H1 (cell line): Measurements from ENCODE around the gene GON4L. TPM values are rescaled to one million over a fixed set of nuclear protein-coding genes. Genes with fewer than 3 reads are reported as not detected.

ENCODE experiments used
- CTCF ChIA-PET: fragments of 300-600 bp; sonication (Branson Sonifier 250); formaldehyde crosslinking; loops from one replicate; lab custom pipeline; 2021; ENCODE audit not compliant: partially characterized antibody; lab: Charles Lee
- POLR2A ChIA-PET: fragments of 300-600 bp; sonication (Branson Sonifier 250); formaldehyde crosslinking; loops from one replicate; lab custom pipeline; 2021; ENCODE audit warnings: inconsistent platforms; ENCODE audit not compliant: partially characterized antibody; lab: Charles Lee
- DNase-seq, 2 experiments: peaks; one replicate each; pipeline versions ENCODE4 v3.0.0 to v3.0.0-alpha.2; 2010 to 2022; ENCODE audit warnings: low spot score in 2 of 2, low read depth in 1 of 2, mixed read lengths in 1 of 2
- FAIRE-seq: peaks from 2 replicates; lab custom pipeline; 2011; peaks lifted over from hg19 to GRCh38; lab: Jason Lieb, UNC
- H2AFZ ChIP-seq: 2 replicates; pipeline ENCODE4 v1.8.1; 2012; ENCODE audit warnings: low read length, inconsistent platforms
- H2AK5ac ChIP-seq: 2 replicates; pipeline ENCODE4 v1.6.1; 2013; ENCODE audit warnings: low read depth, low read length
- H2BK120ac ChIP-seq: replicated peaks from 2 replicates; pipeline ENCODE3; 2013; ENCODE audit warnings: low read depth, low read length, inconsistent platforms
- H2BK12ac ChIP-seq: 2 replicates; pipeline ENCODE4 v1.6.1; 2013; ENCODE audit warnings: low read depth, low read length
- H2BK15ac ChIP-seq: 2 replicates; pipeline ENCODE4 v1.6.1; 2013; ENCODE audit warnings: low read length
- H2BK20ac ChIP-seq: 2 replicates; pipeline ENCODE4 v1.6.1; 2013; ENCODE audit warnings: low read length
- H2BK5ac ChIP-seq: 2 replicates; pipeline ENCODE4 v1.6.1; 2013; ENCODE audit warnings: low read depth, low read length
- H3K14ac ChIP-seq: 2 replicates; pipeline ENCODE4 v1.6.1; 2013; ENCODE audit warnings: inconsistent platforms; ENCODE audit not compliant: insufficient read length
- H3K18ac ChIP-seq: 2 replicates; pipeline ENCODE4 v1.6.1; 2013; ENCODE audit warnings: low read length; ENCODE audit errors: extremely low read depth
- H3K23ac ChIP-seq: 2 replicates; pipeline ENCODE4 v1.6.1; 2013; ENCODE audit warnings: inconsistent platforms; ENCODE audit not compliant: insufficient read length
- H3K23me2 ChIP-seq: 2 replicates; pipeline ENCODE4 v1.6.1; 2013; ENCODE audit warnings: low read depth, low read length
- H3K27ac ChIP-seq: 2 replicates; pipeline ENCODE4 v1.6.1; 2011; ENCODE audit warnings: low read depth, low read length, inconsistent platforms
- H3K27me3 ChIP-seq, 4 experiments: replicated peaks in 1 of 4; 1 replicate in 1 of 4; 2 replicates in 3 of 4; pipeline versions ENCODE4 v1.6.1 to v1.8.1; 2011 to 2013; ENCODE audit warnings: low read length in 3 of 4, mild to moderate bottlenecking in 3 of 4, inconsistent platforms in 2 of 4, mixed read lengths in 2 of 4, moderate library complexity in 1 of 4; ENCODE audit not compliant: control insufficient read depth in 3 of 4, insufficient read depth in 3 of 4; ENCODE audit errors: extremely low read depth in 1 of 4
- H3K36me3 ChIP-seq, 4 experiments: 2 replicates each; pipeline versions ENCODE4 v1.6.1 to v1.8.1; 2011 to 2013; ENCODE audit warnings: mild to moderate bottlenecking in 4 of 4, low read length in 3 of 4, moderate library complexity in 2 of 4, control low read depth in 1 of 4, inconsistent platforms in 1 of 4; ENCODE audit not compliant: insufficient read depth in 4 of 4, control insufficient read depth in 2 of 4
- H3K4ac ChIP-seq: replicated peaks from 2 replicates; pipeline ENCODE3; 2013; ENCODE audit warnings: low read length, low read depth, mixed read lengths, inconsistent platforms; ENCODE audit not compliant: insufficient read length
- H3K4me1 ChIP-seq, 4 experiments: replicated peaks in 1 of 4; 1 replicate in 1 of 4; 2 replicates in 3 of 4; pipeline versions ENCODE4 v1.6.1 to v1.8.1; 2011 to 2013; ENCODE audit warnings: low read length in 3 of 4, inconsistent platforms in 2 of 4, mixed read lengths in 1 of 4; ENCODE audit not compliant: insufficient read depth in 4 of 4, control insufficient read depth in 3 of 4
- H3K4me2 ChIP-seq, 2 experiments: 2 replicates each; pipeline versions ENCODE4 v1.6.1 to v1.8.1; 2011 to 2013; ENCODE audit warnings: low read depth in 2 of 2, low read length in 2 of 2, control low read depth in 1 of 2, inconsistent platforms in 1 of 2, mild to moderate bottlenecking in 1 of 2; ENCODE audit not compliant: insufficient read depth in 1 of 2
- H3K4me3 ChIP-seq, 4 experiments: fragments of 200-600, 300-600 bp in 1 of 4; sonication (generic), shearing (Covaris generic), sonication (Bioruptor Twin) in 1 of 4; 2 replicates each; pipeline versions ENCODE4 v1.5.1 to v1.8.1; 2011 to 2016; ENCODE audit warnings: low read length in 4 of 4, low read depth in 3 of 4, control low read depth in 2 of 4, inconsistent platforms in 2 of 4, mild to moderate bottlenecking in 2 of 4, mixed read lengths in 1 of 4, moderate library complexity in 1 of 4; ENCODE audit not compliant: insufficient read depth in 2 of 4; ENCODE audit errors: extremely low read depth in 1 of 4
- H3K56ac ChIP-seq: replicated peaks from 2 replicates; pipeline ENCODE3; 2013; ENCODE audit warnings: low read depth, mild to moderate bottlenecking, mixed read lengths, low read length, inconsistent platforms; ENCODE audit not compliant: insufficient read length
- H3K79me1 ChIP-seq: 2 replicates; pipeline ENCODE4 v1.6.1; 2013; ENCODE audit warnings: low read depth, low read length, control low read depth
- H3K79me2 ChIP-seq, 2 experiments: 2 replicates each; pipeline versions ENCODE4 v1.6.1 to v1.8.1; 2012 to 2013; ENCODE audit warnings: low read length in 2 of 2, mild to moderate bottlenecking in 2 of 2, inconsistent platforms in 1 of 2; ENCODE audit not compliant: insufficient read depth in 2 of 2, control insufficient read depth in 1 of 2
- H3K9ac ChIP-seq, 4 experiments: replicated peaks in 1 of 4; 1 replicate in 1 of 4; 2 replicates in 3 of 4; pipeline versions ENCODE4 v1.6.1 to v1.8.1; 2011 to 2013; ENCODE audit warnings: low read depth in 3 of 4, low read length in 3 of 4, control low read depth in 2 of 4, mild to moderate bottlenecking in 2 of 4, moderate library complexity in 2 of 4, inconsistent platforms in 1 of 4; ENCODE audit errors: extremely low read depth in 1 of 4
- H3K9me3 ChIP-seq, 2 experiments: 2 replicates each; pipeline versions ENCODE4 v1.6.1 to v1.8.1; 2012 to 2013; ENCODE audit warnings: mild to moderate bottlenecking in 2 of 2, moderate library complexity in 2 of 2, control low read depth in 1 of 2, inconsistent platforms in 1 of 2, low read depth in 1 of 2, low read length in 1 of 2, mixed read lengths in 1 of 2; ENCODE audit not compliant: insufficient read depth in 2 of 2
- H4K20me1 ChIP-seq, 2 experiments: replicated peaks in 1 of 2; 2 replicates each; pipeline versions ENCODE3 to v1.8.1; 2011 to 2013; ENCODE audit warnings: inconsistent platforms in 2 of 2, low read length in 2 of 2, mild to moderate bottlenecking in 1 of 2; ENCODE audit not compliant: insufficient read depth in 2 of 2, control insufficient read depth in 1 of 2
- H4K5ac ChIP-seq: 2 replicates; pipeline ENCODE4 v1.6.1; 2013; ENCODE audit warnings: low read length, low read depth, mixed read lengths, inconsistent platforms; ENCODE audit not compliant: insufficient read length
- H4K8ac ChIP-seq: 2 replicates; pipeline ENCODE4 v1.8.0; 2013; ENCODE audit warnings: mild to moderate bottlenecking, moderate library complexity, low read length, inconsistent platforms; ENCODE audit not compliant: insufficient read depth; ENCODE audit errors: extremely low read depth
- H4K91ac ChIP-seq: replicated peaks from 2 replicates; pipeline ENCODE3; 2013; ENCODE audit warnings: low read length, mixed read lengths, inconsistent platforms; ENCODE audit not compliant: insufficient read length
- ATF3 ChIP-seq: IDR thresholded peaks from 2 replicates; pipeline ENCODE4 v1.6.1; 2011; ENCODE audit warnings: low read depth, mild to moderate bottlenecking, low read length; ENCODE audit not compliant: insufficient read depth
- HDAC2 ChIP-seq, 2 experiments: fragments of 300-600 bp in 1 of 2; sonication (generic) in 1 of 2; IDR thresholded peaks; 2 replicates each; pipeline ENCODE4 v1.6.1; 2011 to 2012; ENCODE audit warnings: low read depth in 2 of 2, low read length in 2 of 2, mild to moderate bottlenecking in 2 of 2, moderate library complexity in 2 of 2, borderline replicate concordance in 1 of 2, inconsistent platforms in 1 of 2
- JUN ChIP-seq: IDR thresholded peaks from 2 replicates; pipeline ENCODE4 v1.6.1; 2011; ENCODE audit warnings: low read depth, mild to moderate bottlenecking, improper control_type of control experiment, low read length
- RAD21 ChIP-seq, 2 experiments: IDR thresholded peaks in 1 of 2; conservative IDR thresholded peaks in 1 of 2; 2 replicates each; pipeline ENCODE4 v1.6.1; 2011; ENCODE audit warnings: low read depth in 2 of 2, low read length in 2 of 2, improper control_type of control experiment in 1 of 2, inconsistent platforms in 1 of 2, mild to moderate bottlenecking in 1 of 2, moderate library complexity in 1 of 2
- WGBS, 2 experiments: shearing (Covaris generic) in 1 of 2; methylation state at CpG; one replicate each; pipeline versions ENCODE4 v1.1.6 to v1.1.7; 2013 to 2015; ENCODE audit warnings: low lambda C conversion rate in 2 of 2, mixed read lengths in 2 of 2, inconsistent platforms in 1 of 2, low coverage in 1 of 2, missing lambda C conversion rate in 1 of 2; ENCODE audit not compliant: insufficient replicate concordance in 2 of 2, insufficient coverage in 1 of 2, insufficient read length in 1 of 2; ENCODE audit errors: extremely low coverage in 1 of 2, missing lambda C conversion rate in 1 of 2; 5-methylcytosine and 5-hydroxymethylcytosine counted together
- polyA plus RNA-seq, 7 experiments: library from polyadenylated mRNA; depleted of rRNA in 3 of 7; stranded (reverse) in 5 of 7; unstranded in 2 of 7; fragments of >200 nt in 5 of 7; fragments of 200-250 nt in 2 of 7; gene quantifications; 1 replicate in 5 of 7; 2 replicates in 1 of 7; 4 replicates in 1 of 7; pipeline versions ENCODE4 v1.2.1 to v1.2.3, GENCODE V29; 2011 to 2013; ENCODE audit warnings: missing spikeins in 2 of 7, mixed read lengths in 2 of 7
- total RNA-seq: library from RNA; stranded (reverse); fragmentation: NEBNext Ultra II Directional; extraction: Animal tissue kit (Norgen Biotek cat#: 25700); gene quantifications from 2 replicates; pipeline ENCODE4 v1.2.1, GENCODE V29; 2021
- TF ChIP-seq, protein P1 (sequence below), 3 experiments: IDR thresholded peaks; 1 replicate in 2 of 3; 2 replicates in 1 of 3; pipeline versions ENCODE4 v1.5.1 to v1.6.1; 2011; ENCODE audit warnings: low read length in 3 of 3, mild to moderate bottlenecking in 3 of 3, inconsistent platforms in 2 of 3, low read depth in 1 of 3, moderate library complexity in 1 of 3; ENCODE audit not compliant: insufficient read depth in 1 of 3; ENCODE audit errors: control extremely low read depth in 1 of 3

The GON4L gene
- total and polyA plus RNA-seq, 2 of the 8 experiments (the other 6 are each of a cell fraction or from before 2014, with no cell fraction given), result 26.2 to 52.1 TPM

- no peak overlapping the region for H3K18ac ChIP-seq
- H3K4me1 ChIP-seq, result no peaks in the 10 kb centered on the region
- no peaks in the 10 kb centered on the region for H3K79me2 ChIP-seq
- no peak overlapping the region for H3K4ac ChIP-seq
- H3K14ac ChIP-seq, result no peak overlapping the region
- H2AFZ ChIP-seq, result no peak overlapping the region
- no peak overlapping the region for H4K8ac ChIP-seq
- no peak overlapping the region for H4K91ac ChIP-seq
- no peak overlapping the region for H3K9ac ChIP-seq
- FAIRE-seq, result peak; percentile 87
- no peak overlapping the region for H2BK5ac ChIP-seq
- H3K9me3 ChIP-seq, result no peaks in the 10 kb centered on the region
- H3K23me2 ChIP-seq, result no peaks in the 10 kb centered on the region
- peak; percentile 19 to 73 for DNase-seq
- no peaks in the 10 kb centered on the region for H3K79me1 ChIP-seq
- H4K20me1 ChIP-seq, result peaks cover 0 to 2% of the 10 kb centered on the region in 2 experiments
- H4K5ac ChIP-seq, result no peak overlapping the region
- H2AK5ac ChIP-seq, result no peak overlapping the region
- no peak overlapping the region for H3K23ac ChIP-seq
- CTCF ChIA-PET, result interaction anchor here (0.6 to 2.1 kb wide), 25 partner anchors 9 to 424 kb away, joined by 3 to 7 read pairs (median 3); no protein-coding TSS in a partner anchor
- H2BK120ac ChIP-seq, result no peak overlapping the region
- H2BK12ac ChIP-seq, result no peak overlapping the region
- H3K27ac ChIP-seq, result no peak overlapping the region
- no peak overlapping the region for H3K4me2 ChIP-seq
- peaks cover 4 to 43% (median 16%) of the 10 kb centered on the region in 4 experiments; a peak in 7 of 8 replicates for H3K36me3 ChIP-seq
- TF ChIP-seq, protein P1, sequence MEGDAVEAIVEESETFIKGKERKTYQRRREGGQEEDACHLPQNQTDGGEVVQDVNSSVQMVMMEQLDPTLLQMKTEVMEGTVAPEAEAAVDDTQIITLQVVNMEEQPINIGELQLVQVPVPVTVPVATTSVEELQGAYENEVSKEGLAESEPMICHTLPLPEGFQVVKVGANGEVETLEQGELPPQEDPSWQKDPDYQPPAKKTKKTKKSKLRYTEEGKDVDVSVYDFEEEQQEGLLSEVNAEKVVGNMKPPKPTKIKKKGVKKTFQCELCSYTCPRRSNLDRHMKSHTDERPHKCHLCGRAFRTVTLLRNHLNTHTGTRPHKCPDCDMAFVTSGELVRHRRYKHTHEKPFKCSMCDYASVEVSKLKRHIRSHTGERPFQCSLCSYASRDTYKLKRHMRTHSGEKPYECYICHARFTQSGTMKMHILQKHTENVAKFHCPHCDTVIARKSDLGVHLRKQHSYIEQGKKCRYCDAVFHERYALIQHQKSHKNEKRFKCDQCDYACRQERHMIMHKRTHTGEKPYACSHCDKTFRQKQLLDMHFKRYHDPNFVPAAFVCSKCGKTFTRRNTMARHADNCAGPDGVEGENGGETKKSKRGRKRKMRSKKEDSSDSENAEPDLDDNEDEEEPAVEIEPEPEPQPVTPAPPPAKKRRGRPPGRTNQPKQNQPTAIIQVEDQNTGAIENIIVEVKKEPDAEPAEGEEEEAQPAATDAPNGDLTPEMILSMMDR (IDR thresholded peaks at IDR 0.05; ENCODE audit: control extremely low read depth in 1 of 3, insufficient read depth in 1 of 3, low read depth in 1 of 3, low read length in 3 of 3), result peak in 2 of 3 experiments; percentile 72 to 80; a peak in 3 of 4 replicates
- TF ChIP-seq RAD21 (IDR thresholded peaks at IDR 0.05 in 1 of 2, conservative IDR thresholded peaks at IDR 0.05 in 1 of 2; ENCODE audit: low read depth in 2 of 2, low read length in 2 of 2) (peak; percentile 72 to 75), ATF3 (no peak), JUN (no peak), HDAC2 (IDR thresholded peaks at IDR 0.05; ENCODE audit: borderline replicate concordance in 1 of 2, low read depth in 2 of 2, low read length in 2 of 2) (no peak; a peak in 1 of 4 replicates)
- TF ChIP-seq, all 59 proteins: peak for 2
- H3K27me3 ChIP-seq, result no peaks in the 10 kb centered on the region
- no peak overlapping the region for H2BK15ac ChIP-seq
- no peak overlapping the region for H3K4me3 ChIP-seq
- no peak overlapping the region for H2BK20ac ChIP-seq
- POLR2A ChIA-PET, result interaction anchor here (0.6 to 1.0 kb wide), 4 partner anchors 71 to 389 kb away, joined by 3 read pairs; no protein-coding TSS in a partner anchor
- 78% methylated on average over 12 of the region's 12 CpGs; no CpG with 5 or more reads in 1 of the 2 experiments for WGBS, 2 experiments
- H3K56ac ChIP-seq, result no peak overlapping the region
These were observed 127.7 kb downstream of the GON4L start for GRCh38 chr1:155729031-155729898.
